SK-N-SH (cell line): ENCODE data around the gene IL13. TPM values are rescaled to one million over a fixed set of nuclear protein-coding genes. Genes with fewer than 3 reads are reported as not detected.

ENCODE experiments used
- CTCF ChIA-PET: fragments of 300-600, 350-600 bp; formaldehyde crosslinking; extraction: SDS; loops from one replicate; lab custom pipeline; 2021; lab: Yijun Ruan, JAX
- POLR2A ChIA-PET: fragments of 350-600 bp; sonication (Branson Sonifier 250); formaldehyde crosslinking; extraction: SDS; loops from one replicate; lab custom pipeline; 2020; ENCODE audit warnings: antibody characterized with exemption, inconsistent platforms; lab: Yijun Ruan, JAX
- DNase-seq: peaks from one replicate; pipeline ENCODE4 v3.0.0; 2012
- H2AFZ ChIP-seq: fragments of 200-600 bp; sonication (generic); 2 replicates; pipeline ENCODE4 v1.8.1; 2016; ENCODE audit warnings: antibody characterized with exemption, mild to moderate bottlenecking, low read depth
- H3F3A ChIP-seq: fragments of 200-600 bp; sonication (generic); replicated peaks from 2 replicates; pipeline ENCODE3; 2016; ENCODE audit warnings: antibody characterized with exemption, mild to moderate bottlenecking; ENCODE audit not compliant: insufficient read depth
- H3K27ac ChIP-seq, 2 experiments: fragments of 200-500 bp in 1 of 2; fragments of 200-600 bp in 1 of 2; sonication (Bioruptor generic) in 1 of 2; sonication (generic), shearing (Covaris generic) in 1 of 2; 2 replicates each; pipeline versions ENCODE4 v1.5.1 to v1.6.1; 2014 to 2016; ENCODE audit warnings: low read depth in 2 of 2, inconsistent platforms in 1 of 2, low read length in 1 of 2, mild to moderate bottlenecking in 1 of 2, mixed read lengths in 1 of 2
- H3K27me3 ChIP-seq: fragments of 200-600 bp; sonication (generic), shearing (Covaris generic); 2 replicates; pipeline ENCODE4 v1.6.1; 2016; ENCODE audit warnings: mixed run types; ENCODE audit not compliant: insufficient read depth
- H3K36me3 ChIP-seq, 2 experiments: fragments of 200-500 bp in 1 of 2; fragments of 200-600 bp in 1 of 2; sonication (Bioruptor generic) in 1 of 2; sonication (generic) in 1 of 2; replicated peaks in 1 of 2; 2 replicates each; pipeline versions ENCODE3 to v1.5.1; 2014 to 2016; ENCODE audit warnings: low read length in 1 of 2, mild to moderate bottlenecking in 1 of 2; ENCODE audit not compliant: insufficient read depth in 2 of 2, control insufficient read depth in 1 of 2
- H3K4me1 ChIP-seq, 2 experiments: fragments of 200-500 bp in 1 of 2; fragments of 200-600 bp in 1 of 2; sonication (Bioruptor generic) in 1 of 2; sonication (generic), shearing (Covaris generic) in 1 of 2; 2 replicates each; pipeline versions ENCODE4 v1.5.1 to v1.6.1; 2014 to 2016; ENCODE audit warnings: low read depth in 1 of 2, low read length in 1 of 2, mixed run types in 1 of 2; ENCODE audit not compliant: insufficient read depth in 2 of 2, control insufficient read depth in 1 of 2
- H3K4me2 ChIP-seq: fragments of 200-600 bp; sonication (generic), shearing (Covaris generic); 2 replicates; pipeline ENCODE4 v1.6.1; 2017; ENCODE audit warnings: mixed run types
- H3K4me3 ChIP-seq, 2 experiments: fragments of 200-500 bp in 1 of 2; fragments of 200-600 bp in 1 of 2; sonication (Bioruptor generic) in 1 of 2; sonication (generic), shearing (Covaris generic) in 1 of 2; 2 replicates each; pipeline versions ENCODE4 v1.5.1 to v1.8.1; 2014 to 2016; ENCODE audit warnings: low read depth in 2 of 2, inconsistent platforms in 1 of 2, low read length in 1 of 2, mild to moderate bottlenecking in 1 of 2, mixed read lengths in 1 of 2, moderate library complexity in 1 of 2
- H3K79me2 ChIP-seq: fragments of 200-600 bp; sonication (generic); 2 replicates; pipeline ENCODE4 v1.8.1; 2017; ENCODE audit warnings: mild to moderate bottlenecking; ENCODE audit not compliant: insufficient read depth
- H3K9ac ChIP-seq: fragments of 200-600 bp; sonication (generic); 2 replicates; pipeline ENCODE4 v1.6.1; 2017; ENCODE audit warnings: mixed run types
- H3K9me2 ChIP-seq: fragments of 200-600 bp; sonication (generic); 2 replicates; pipeline ENCODE4 v1.6.1; 2017; ENCODE audit warnings: mixed run types
- H3K9me3 ChIP-seq: fragments of 200-600 bp; sonication (generic); 2 replicates; pipeline ENCODE4 v1.6.1; 2017; ENCODE audit warnings: mixed run types, mild to moderate bottlenecking, moderate library complexity
- H4K20me1 ChIP-seq: fragments of 200-600 bp; sonication (generic); 2 replicates; pipeline ENCODE4 v1.6.1; 2017; ENCODE audit warnings: mild to moderate bottlenecking, mixed run types; ENCODE audit not compliant: insufficient read depth
- CTCF ChIP-seq: fragments of 200-600 bp; sonication (generic); IDR thresholded peaks from 2 replicates; pipeline ENCODE4 v1.6.1; 2017; ENCODE audit warnings: antibody characterized with exemption, mild to moderate bottlenecking, moderate library complexity
- EP300 ChIP-seq, 2 experiments: IDR thresholded peaks; 2 replicates each; pipeline versions ENCODE4 v1.4.0 to v1.6.1; 2012; ENCODE audit warnings: borderline replicate concordance in 1 of 2, low read depth in 1 of 2, low read length in 1 of 2
- EZH2phosphoT487 ChIP-seq: fragments of 200-600 bp; sonication (generic); IDR thresholded peaks from 2 replicates; pipeline ENCODE4 v1.6.1; 2017; ENCODE audit warnings: low read depth, mixed run types, mild to moderate bottlenecking, antibody characterized with exemption, moderate library complexity, borderline replicate concordance
- FOXJ3 ChIP-seq: sonication (generic); formaldehyde crosslinking; IDR thresholded peaks from 2 replicates; pipeline ENCODE4 v1.5.1; 2020; ENCODE audit warnings: mild to moderate bottlenecking, missing genetic modification reagents
- MAX ChIP-seq: IDR thresholded peaks from 2 replicates; pipeline ENCODE4 v1.4.0; 2012; ENCODE audit warnings: low read depth
- REST ChIP-seq: IDR thresholded peaks from 2 replicates; pipeline ENCODE4 v1.6.1; 2012; ENCODE audit warnings: mild to moderate bottlenecking, low read depth, low read length, moderate library complexity
- RXRA ChIP-seq: IDR thresholded peaks from 2 replicates; pipeline ENCODE4 v1.4.0; 2012; ENCODE audit warnings: low read depth, mild to moderate bottlenecking, borderline replicate concordance
- USF1 ChIP-seq: IDR thresholded peaks from 2 replicates; pipeline ENCODE4 v1.4.0; 2012; ENCODE audit warnings: low read depth, borderline replicate concordance
- USF2 ChIP-seq: fragments of 150-350 bp; IDR thresholded peaks from 2 replicates; pipeline ENCODE4 v1.6.1; 2017; ENCODE audit warnings: antibody characterized with exemption, low read length, low read depth, borderline replicate concordance
- WGBS: methylation state at CpG from one replicate; pipeline ENCODE4 v1.1.6; 2017; ENCODE audit warnings: low lambda C conversion rate; 5-methylcytosine and 5-hydroxymethylcytosine counted together
- polyA plus RNA-seq, 3 experiments: library from polyadenylated mRNA; depleted of rRNA; stranded (reverse); fragments of >200 nt; gene quantifications; 2 replicates each; pipeline ENCODE4 v1.2.3, GENCODE V29; 2012

The IL13 gene
- polyA plus RNA-seq, 1 of the 3 experiments (the other 2 are of a cell fraction) = 0.08 TPM

- ChIA-PET CTCF (interaction anchor here (0.6 to 1.0 kb wide), 2 partner anchors 18 to 142 kb away, joined by 3 read pairs; no protein-coding TSS in a partner anchor), POLR2A (no interaction called here)
- Histone ChIP-seq H4K20me1 (no peaks in the 10 kb centered on the region), H2AFZ (no peak overlapping the region), H3K9me3 (no peaks in the 10 kb centered on the region), H3K9me2 (no peaks in the 10 kb centered on the region)
- DNase-seq = no peak
- 89% methylated on average over 5 of the region's 5 CpGs for WGBS
- TF ChIP-seq FOXJ3 (CRISPR knock-in tag) = no peak
- no peak for TF ChIP-seq USF2
- TF ChIP-seq REST = no peak
- TF ChIP-seq, all 33 proteins: peak for 0
- no peak overlapping the region for H3K4me3 ChIP-seq
- H3K27ac ChIP-seq = no peak overlapping the region
- H3K9ac ChIP-seq = no peak overlapping the region
- H3K79me2 ChIP-seq = no peaks in the 10 kb centered on the region
- no peak overlapping the region for H3K4me2 ChIP-seq
- peaks cover 0 to 7% of the 10 kb centered on the region in 2 experiments for H3K36me3 ChIP-seq
- H3F3A ChIP-seq = no peaks in the 10 kb centered on the region
- no peaks in the 10 kb centered on the region for H3K27me3 ChIP-seq
- no peaks in the 10 kb centered on the region for H3K4me1 ChIP-seq
These were observed 30.0 kb downstream of the IL13 start for GRCh38 chr5:132687995-132688394.

- H3K27me3 ChIP-seq = no peaks in the 10 kb centered on the region
- no peak overlapping the region for H3K4me3 ChIP-seq
- no peak overlapping the region for H3K4me2 ChIP-seq
- no peak overlapping the region for H2AFZ ChIP-seq
- no peaks in the 10 kb centered on the region for H3K9me2 ChIP-seq
- POLR2A ChIA-PET = no interaction called here
- H3K79me2 ChIP-seq = no peaks in the 10 kb centered on the region
- no peaks in the 10 kb centered on the region for H3K4me1 ChIP-seq
- TF ChIP-seq FOXJ3 (CRISPR knock-in tag) (no peak), EZH2phosphoT487 (no peak), EP300 (IDR thresholded peaks at IDR 0.05; ENCODE audit: borderline replicate concordance in 1 of 2, low read depth in 1 of 2, low read length in 1 of 2) (no peak), MAX (no peak), USF1 (no peak), CTCF (no peak), RXRA (no peak)
- TF ChIP-seq, all 33 proteins: peak for 0
- CTCF ChIA-PET = interaction anchor here (1.0 kb wide), 2 partner anchors 19 to 162 kb away, joined by 3 to 4 read pairs; no protein-coding TSS in a partner anchor
- no peaks in the 10 kb centered on the region for H4K20me1 ChIP-seq
- DNase-seq = no peak
- no peaks in the 10 kb centered on the region for H3F3A ChIP-seq
- H3K36me3 ChIP-seq = peaks cover 0 to 7% of the 10 kb centered on the region in 2 experiments
- H3K27ac ChIP-seq = no peak overlapping the region
- WGBS = 74% methylated on average over 7 of the region's 7 CpGs
- H3K9me3 ChIP-seq = no peaks in the 10 kb centered on the region
- no peak overlapping the region for H3K9ac ChIP-seq
These were observed 30.8 kb downstream of the IL13 start for GRCh38 chr5:132688536-132689339.
